Sigmoid colon (tissue), 7 donors: ENCODE measurements around the gene GLIS2. TPM values are rescaled to one million over a fixed set of nuclear protein-coding genes. Genes with fewer than 3 reads are reported as not detected.
A peak's percentile ranks its signal among the peaks of the same experiment; 100 is the strongest.

Source experiments
- DNase-seq: peaks from one replicate; pipeline ENCODE4 v3.0.0-alpha.2; 2019
- H3K27ac ChIP-seq, 4 donors: fragments of 200-600 bp; sonication (generic); one replicate each; pipeline ENCODE4 v1.5.1; 2016 to 2019; ENCODE audit warnings: mild to moderate bottlenecking in 1 of 4
- H3K27me3 ChIP-seq, 3 donors: fragments of 200-600 bp; sonication (generic); one replicate each; pipeline ENCODE4 v1.5.1; 2019; ENCODE audit warnings: mild to moderate bottlenecking in 1 of 3
- H3K36me3 ChIP-seq, 4 donors: fragments of 200-600 bp; sonication (generic); one replicate each; pipeline ENCODE4 v1.5.1; 2016 to 2019
- H3K4me1 ChIP-seq, 4 donors: fragments of 200-600 bp; sonication (generic); one replicate each; pipeline ENCODE4 v1.5.1; 2017 to 2019
- H3K4me3 ChIP-seq, 4 donors: fragments of 200-600 bp; sonication (generic); one replicate each; pipeline ENCODE4 v1.5.1; 2017 to 2019; ENCODE audit warnings: mild to moderate bottlenecking in 2 of 4, moderate library complexity in 1 of 4
- H3K9me3 ChIP-seq, 4 donors: fragments of 200-600 bp in 3 of 4; sonication (generic) in 3 of 4; one replicate each; pipeline versions ENCODE4 v1.5.1 to v1.6.1; 2013 to 2019
- EP300 ChIP-seq, 4 donors: sonication (generic); formaldehyde crosslinking; IDR thresholded peaks; one replicate each; pipeline ENCODE4 v1.6.1; 2017; ENCODE audit warnings: antibody characterized with exemption in 4 of 4
- POLR2A ChIP-seq, 2 donors: fragments of 450-650 bp; IDR thresholded peaks; one replicate each; pipeline ENCODE4 v1.6.1; 2016; ENCODE audit warnings: antibody characterized with exemption in 2 of 2, mild to moderate bottlenecking in 2 of 2, moderate library complexity in 2 of 2
- POLR2AphosphoS5 ChIP-seq, 4 donors: sonication (generic); formaldehyde crosslinking; IDR thresholded peaks; one replicate each; pipeline ENCODE4 v1.6.1; 2017; ENCODE audit warnings: antibody characterized with exemption in 4 of 4
- WGBS, 2 donors: extraction: QIAGEN DNeasy Blood & Tissue Kit; methylation state at CpG; one replicate each; pipeline ENCODE4 v1.1.7; 2013; 5-methylcytosine and 5-hydroxymethylcytosine counted together
- intact Hi-C: fragments of 100-400 bp; cut with DNase I; formaldehyde crosslinking; loops from one replicate; pipeline ENCODE4 v1.15.1; 2023
- polyA plus RNA-seq, 3 donors: library from polyadenylated mRNA; stranded (reverse); fragments of 200-250 nt; gene quantifications; one replicate each; pipeline ENCODE4 v1.2.3, GENCODE V29; 2013
- total RNA-seq, 4 donors: library from RNA; depleted of rRNA; stranded (reverse); fragments of >200 nt; gene quantifications; one replicate each; pipeline ENCODE4 v1.1.0, GENCODE V29; 2016
- TF ChIP-seq, protein P1 (sequence below), 4 experiments: fragments of 450-650 bp in 3 of 4; fragments of 200-600 bp in 1 of 4; IDR thresholded peaks; one replicate each; pipeline ENCODE4 v1.5.1; 2016 to 2019; ENCODE audit warnings: antibody characterized with exemption in 4 of 4, mild to moderate bottlenecking in 3 of 4, moderate library complexity in 2 of 4
- donor health status: healthy with polysubstance abuse.
- donor health status: Bipolar disorder and iron deficiency.
- donor health status: healthy.

GLIS2 gene
- total and polyA plus RNA-seq, 7 donors = 0.69 to 11.9 (median 5.4) TPM

DNA sequence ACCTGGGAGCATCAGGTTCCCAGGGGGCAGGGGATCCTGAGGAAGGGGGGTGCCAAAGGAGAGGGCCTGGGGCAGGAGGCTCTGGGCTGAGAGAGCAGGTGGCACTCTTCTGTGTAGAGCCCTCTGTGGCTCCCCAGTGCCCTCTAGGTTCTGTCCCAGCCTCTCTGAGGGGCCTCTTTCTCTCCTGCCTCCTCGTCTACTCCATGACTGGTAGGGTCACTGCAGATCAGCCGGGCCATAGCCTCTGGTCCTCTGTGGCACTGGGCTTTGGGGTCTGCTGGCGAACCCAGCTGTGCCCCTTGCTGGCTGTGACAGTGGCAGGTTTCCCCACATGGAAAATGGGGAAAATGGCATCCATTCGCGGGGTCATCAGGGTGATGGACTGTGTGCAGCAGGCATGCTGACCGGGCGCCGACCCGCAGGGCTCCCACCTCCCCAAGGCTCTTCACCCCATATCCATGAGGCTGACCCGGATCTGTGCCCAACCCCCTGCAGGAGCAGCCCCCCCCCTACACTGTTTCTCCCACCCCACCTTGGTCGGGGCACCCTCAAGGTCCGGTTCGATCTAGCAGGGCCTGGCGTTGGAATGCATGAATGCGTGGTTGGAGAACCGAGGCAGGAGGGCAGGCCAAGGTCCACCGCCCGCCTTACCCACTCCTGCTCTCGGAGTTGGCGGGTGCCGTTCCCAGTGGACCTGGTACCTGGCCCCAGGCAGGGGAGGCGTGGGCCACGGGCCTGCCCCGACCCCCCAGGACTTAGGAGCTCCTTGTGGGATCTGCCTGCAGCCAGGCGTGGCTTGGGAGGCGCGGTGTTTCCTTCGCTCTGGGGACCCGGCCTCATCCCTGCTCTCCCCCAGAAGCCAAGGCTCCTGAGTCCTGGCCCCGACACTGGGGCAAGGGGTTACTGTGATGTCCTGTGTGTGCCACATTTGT lies 6.5 kb downstream of the GLIS2 start:
- no peak overlapping the region for H3K4me3 ChIP-seq
- peaks cover 2 to 90% (median 83%) of the 10 kb centered on the region in 4 donors for H3K4me1 ChIP-seq
- no peaks in the 10 kb centered on the region for H3K36me3 ChIP-seq
- H3K27me3 ChIP-seq = no peaks in the 10 kb centered on the region
- TF ChIP-seq EP300 (IDR thresholded peaks at IDR 0.05) = no peak
- TF ChIP-seq POLR2AphosphoS5 (IDR thresholded peaks at IDR 0.05) = no peak
- no peak for TF ChIP-seq POLR2A (IDR thresholded peaks at IDR 0.05)
- TF ChIP-seq, protein P1, sequence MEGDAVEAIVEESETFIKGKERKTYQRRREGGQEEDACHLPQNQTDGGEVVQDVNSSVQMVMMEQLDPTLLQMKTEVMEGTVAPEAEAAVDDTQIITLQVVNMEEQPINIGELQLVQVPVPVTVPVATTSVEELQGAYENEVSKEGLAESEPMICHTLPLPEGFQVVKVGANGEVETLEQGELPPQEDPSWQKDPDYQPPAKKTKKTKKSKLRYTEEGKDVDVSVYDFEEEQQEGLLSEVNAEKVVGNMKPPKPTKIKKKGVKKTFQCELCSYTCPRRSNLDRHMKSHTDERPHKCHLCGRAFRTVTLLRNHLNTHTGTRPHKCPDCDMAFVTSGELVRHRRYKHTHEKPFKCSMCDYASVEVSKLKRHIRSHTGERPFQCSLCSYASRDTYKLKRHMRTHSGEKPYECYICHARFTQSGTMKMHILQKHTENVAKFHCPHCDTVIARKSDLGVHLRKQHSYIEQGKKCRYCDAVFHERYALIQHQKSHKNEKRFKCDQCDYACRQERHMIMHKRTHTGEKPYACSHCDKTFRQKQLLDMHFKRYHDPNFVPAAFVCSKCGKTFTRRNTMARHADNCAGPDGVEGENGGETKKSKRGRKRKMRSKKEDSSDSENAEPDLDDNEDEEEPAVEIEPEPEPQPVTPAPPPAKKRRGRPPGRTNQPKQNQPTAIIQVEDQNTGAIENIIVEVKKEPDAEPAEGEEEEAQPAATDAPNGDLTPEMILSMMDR (IDR thresholded peaks at IDR 0.05) = no peak
- 80 to 85% methylated on average over 30 of the region's 30 CpGs for WGBS, 2 donors
- DNase-seq = peak; percentile 63
- H3K9me3 ChIP-seq = no peaks in the 10 kb centered on the region
- peak overlapping the region; percentile 83 to 95 (median 86) for H3K27ac ChIP-seq
- intact Hi-C loops = no loop called here

DNA sequence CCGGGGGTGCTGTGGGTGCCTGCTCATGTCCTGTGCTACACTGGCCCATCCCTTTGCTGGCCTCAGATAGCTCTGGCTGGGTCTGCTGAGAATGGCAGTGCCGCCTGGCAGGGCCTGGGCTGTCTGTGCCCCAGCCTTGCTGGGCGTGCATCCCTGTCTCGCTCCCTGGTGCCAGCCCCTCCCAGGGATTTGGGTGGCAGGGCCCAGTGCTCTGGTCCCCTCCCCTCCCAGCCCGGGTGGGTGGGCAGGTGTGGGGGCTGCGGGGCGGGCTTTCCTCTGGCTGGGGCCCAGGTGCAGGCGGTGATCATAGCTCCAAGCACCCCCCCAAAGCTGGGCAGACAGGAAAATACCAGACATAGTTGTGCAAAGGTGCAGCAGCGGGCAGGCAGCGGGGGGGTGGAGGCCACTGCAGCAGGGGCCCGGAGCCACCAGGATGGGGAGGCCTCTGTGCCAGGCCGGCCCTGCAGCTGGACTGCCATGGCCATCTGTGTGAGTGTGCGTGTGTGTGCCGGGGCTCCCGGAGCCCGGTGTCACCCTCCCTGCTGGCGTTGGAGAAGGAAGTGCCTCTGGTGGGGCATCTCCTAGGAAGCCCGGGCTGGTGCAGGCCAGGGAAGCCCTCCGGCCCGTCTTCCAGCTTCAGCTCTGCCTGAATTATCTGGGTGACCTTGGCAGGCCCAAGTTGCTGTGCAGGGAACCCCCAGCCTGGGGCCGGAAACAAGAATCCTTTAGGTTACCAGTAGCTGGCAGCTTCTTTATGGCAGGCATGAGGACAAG lies 7.4 kb downstream of the GLIS2 start:
- no peaks in the 10 kb centered on the region for H3K27me3 ChIP-seq
- intact Hi-C loops = no loop called here
- no peaks in the 10 kb centered on the region for H3K9me3 ChIP-seq
- WGBS, 2 donors = 74 to 83% methylated on average over 21 of the region's 21 CpGs
- H3K4me3 ChIP-seq = no peak overlapping the region
- H3K36me3 ChIP-seq = no peaks in the 10 kb centered on the region
- TF ChIP-seq, protein P1 (IDR thresholded peaks at IDR 0.05) = no peak
- TF ChIP-seq POLR2AphosphoS5 (IDR thresholded peaks at IDR 0.05) (no peak), EP300 (IDR thresholded peaks at IDR 0.05) (no peak), POLR2A (IDR thresholded peaks at IDR 0.05) (no peak)
- DNase-seq = peak; percentile 63
- peak overlapping the region; percentile 83 to 95 (median 86) for H3K27ac ChIP-seq
- peaks cover 2 to 90% (median 83%) of the 10 kb centered on the region in 4 donors for H3K4me1 ChIP-seq

DNA sequence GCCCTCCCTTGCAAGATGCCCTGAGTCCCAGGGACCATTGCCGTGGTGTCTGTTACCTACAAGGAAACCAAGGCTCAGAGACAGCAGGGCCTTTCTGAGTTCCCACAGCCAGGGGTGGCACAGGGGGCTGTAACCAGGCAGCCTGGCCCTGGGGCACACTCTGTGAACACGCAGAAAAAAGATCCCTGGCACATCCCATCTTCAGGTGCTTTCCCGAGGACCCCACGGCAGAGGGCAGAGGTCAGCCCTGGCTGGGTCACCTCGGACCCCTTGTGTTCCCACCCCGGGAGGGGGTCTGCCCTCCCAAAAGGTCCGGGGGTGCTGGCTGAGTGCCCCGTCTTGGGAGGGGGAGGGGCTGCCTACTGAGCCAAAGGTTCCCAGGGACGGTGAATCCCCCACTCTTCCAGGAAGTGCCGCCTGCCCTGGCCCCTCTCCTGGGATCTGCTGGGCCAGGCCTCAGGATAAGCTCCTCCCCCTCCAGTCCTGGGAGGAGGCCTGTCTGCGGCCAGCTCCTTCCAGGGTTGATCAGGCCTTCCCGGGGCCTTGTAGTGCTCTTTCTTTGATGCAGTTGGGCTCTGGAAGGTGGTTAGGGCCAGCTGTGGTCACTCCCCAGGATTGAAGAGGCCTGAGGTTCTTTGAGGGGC lies 8.1 kb downstream of the GLIS2 start:
- peak; percentile 89 for DNase-seq
- intact Hi-C loops = no loop called here
- no peaks in the 10 kb centered on the region for H3K36me3 ChIP-seq
- H3K27me3 ChIP-seq = no peaks in the 10 kb centered on the region
- peak overlapping the region in 1 of 4 donors; percentile 18 for H3K4me3 ChIP-seq
- WGBS, 2 donors = 32 to 60% methylated on average over 12 of the region's 12 CpGs
- peak overlapping the region; percentile 83 to 95 (median 86) for H3K27ac ChIP-seq
- H3K9me3 ChIP-seq = no peaks in the 10 kb centered on the region
- no peak for TF ChIP-seq POLR2A (IDR thresholded peaks at IDR 0.05)
- TF ChIP-seq EP300 (IDR thresholded peaks at IDR 0.05) = no peak
- no peak for TF ChIP-seq POLR2AphosphoS5 (IDR thresholded peaks at IDR 0.05)
- TF ChIP-seq, protein P1 (IDR thresholded peaks at IDR 0.05) = no peak
- peaks cover 2 to 90% (median 83%) of the 10 kb centered on the region in 4 donors for H3K4me1 ChIP-seq

DNA sequence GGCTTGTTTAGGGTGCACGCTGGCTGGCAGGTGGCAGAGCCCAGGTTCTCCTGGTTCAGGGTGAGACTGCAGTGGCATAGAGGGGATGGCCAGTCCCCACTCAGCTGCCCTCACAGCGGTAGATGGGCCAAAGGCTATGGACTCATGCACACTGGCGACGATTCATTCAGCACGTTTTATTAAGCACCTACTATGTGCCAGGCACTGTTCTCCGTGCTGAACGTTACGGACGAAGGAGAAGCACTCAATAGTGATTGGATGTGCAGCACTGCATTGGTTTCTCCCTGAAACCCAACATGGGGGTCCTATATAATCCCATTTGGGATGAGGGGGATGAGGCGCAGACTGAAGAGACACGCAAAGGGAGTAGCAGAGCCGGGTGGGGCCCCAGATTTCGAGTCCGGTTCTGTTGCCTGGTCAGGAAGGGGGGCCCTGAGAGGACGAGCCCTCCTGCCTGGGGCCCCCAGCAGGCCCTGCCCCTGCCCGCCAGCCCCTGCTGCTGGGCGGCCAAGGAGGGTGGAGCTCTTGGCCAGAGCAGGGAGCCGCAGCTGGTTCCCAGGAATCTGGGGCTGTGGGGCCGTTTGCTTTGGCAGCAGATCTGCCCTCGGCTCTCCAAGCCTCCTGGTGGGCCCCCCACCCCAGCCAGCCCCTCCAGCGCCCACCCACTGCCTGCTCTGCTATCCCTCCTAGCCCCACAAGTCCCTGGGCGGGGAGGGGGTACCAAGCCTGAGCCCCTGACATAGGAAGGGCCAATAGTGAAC lies 8.8 kb downstream of the GLIS2 start:
- DNase-seq = peak; percentile 66
- H3K9me3 ChIP-seq = no peaks in the 10 kb centered on the region
- H3K4me1 ChIP-seq = peaks cover 2 to 90% (median 83%) of the 10 kb centered on the region in 4 donors
- intact Hi-C loops = loop anchor here (5.0 kb wide), 1 partner anchor 52 kb away; the partner anchor contains the start of gene TFAP4
- no peak for TF ChIP-seq POLR2A (IDR thresholded peaks at IDR 0.05)
- WGBS, 2 donors = 81 to 83% methylated on average over 22 of the region's 22 CpGs
- H3K4me3 ChIP-seq = no peak overlapping the region
- peak overlapping the region; percentile 83 to 95 (median 86) for H3K27ac ChIP-seq
- H3K36me3 ChIP-seq = no peaks in the 10 kb centered on the region
- H3K27me3 ChIP-seq = no peaks in the 10 kb centered on the region
